ENCODE data around the gene CEP63.

The CEP63 gene

GRCh38 chr3:134447351-134447750, 38.5 kb upstream of the CEP63 start:
- no peak overlapping the region for H3K27ac ChIP-seq
- TF ChIP-seq CTCF (conservative IDR thresholded peaks at IDR 0.05): no peak

GRCh38 chr3:134448664-134449063, 37.2 kb upstream of the CEP63 start:
- no peak for TF ChIP-seq CTCF (conservative IDR thresholded peaks at IDR 0.05)
- H3K27ac ChIP-seq: no peak overlapping the region

DNA sequence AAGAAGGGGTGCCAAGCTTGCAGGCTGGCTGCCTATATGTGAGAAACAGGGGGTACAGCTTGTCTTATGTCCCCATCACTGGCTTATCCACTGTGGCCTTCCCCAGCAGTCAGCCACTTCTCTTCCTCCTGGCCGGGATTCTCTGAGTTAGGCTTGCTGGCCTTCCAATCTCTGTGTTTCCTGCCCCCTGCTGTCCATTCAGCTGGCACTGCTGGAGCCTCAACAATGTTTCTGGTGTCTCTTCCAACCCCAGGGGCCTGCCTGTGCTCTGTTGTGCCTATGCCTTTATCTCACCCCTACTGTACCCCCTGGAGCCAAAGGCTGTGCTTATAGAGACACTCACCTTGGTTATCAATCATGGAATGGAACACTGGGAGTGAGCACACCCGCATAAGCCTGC, 36.6 kb upstream of the CEP63 start:
- TF ChIP-seq CTCF (conservative IDR thresholded peaks at IDR 0.05): no peak; the same call in 1 of the 2 replicates
- H3K27ac ChIP-seq: no peak overlapping the region

DNA sequence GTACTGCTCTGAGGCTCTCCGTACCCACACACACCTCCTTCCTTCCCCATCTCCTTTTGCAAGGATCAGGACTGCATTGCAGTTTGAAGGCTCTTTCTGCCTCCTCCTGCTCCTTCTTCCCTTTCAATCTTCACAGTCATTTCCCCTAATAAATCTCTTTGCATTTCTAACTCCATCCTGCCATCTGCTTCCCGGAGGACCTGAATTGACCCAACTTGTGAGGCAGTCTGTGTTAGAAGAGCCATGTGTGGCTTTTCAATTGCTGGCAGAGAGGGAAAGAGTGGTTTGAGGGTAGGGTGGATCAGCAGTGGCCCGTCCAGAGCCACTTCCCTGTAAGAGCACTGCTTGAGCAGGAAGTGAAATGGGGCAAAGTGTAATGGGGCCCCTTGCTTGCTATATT, 35.9 kb upstream of the CEP63 start:
- H3K27ac ChIP-seq: no peak overlapping the region
- TF ChIP-seq CTCF (conservative IDR thresholded peaks at IDR 0.05): no peak

DNA sequence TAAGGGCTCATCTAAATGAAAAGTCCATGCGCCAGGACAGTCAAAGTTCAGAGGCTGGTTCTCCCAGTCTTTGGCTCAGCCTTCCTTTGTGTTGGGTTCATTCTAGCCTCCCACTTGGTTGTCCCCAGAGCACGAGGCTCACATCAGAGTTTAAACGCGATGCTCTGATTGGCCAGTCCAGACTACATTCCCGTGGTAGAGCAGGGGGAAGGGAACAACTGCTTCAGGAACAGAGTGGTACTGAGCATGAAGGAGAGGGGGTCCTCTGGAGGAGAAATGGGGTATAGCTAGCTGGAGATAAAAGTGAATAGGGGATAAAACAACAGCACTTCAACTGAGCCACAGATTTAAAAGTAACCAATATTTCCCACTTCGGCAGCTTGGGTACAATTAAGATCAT, 32.2 kb upstream of the CEP63 start:
- no peak for TF ChIP-seq CTCF (conservative IDR thresholded peaks at IDR 0.05)
- no peak overlapping the region for H3K27ac ChIP-seq

- no peak overlapping the region for H3K27ac ChIP-seq
- no peak for TF ChIP-seq CTCF (conservative IDR thresholded peaks at IDR 0.05)
Measured at GRCh38 chr3:134457376-134458074, 28.3 kb upstream of the CEP63 start.

DNA sequence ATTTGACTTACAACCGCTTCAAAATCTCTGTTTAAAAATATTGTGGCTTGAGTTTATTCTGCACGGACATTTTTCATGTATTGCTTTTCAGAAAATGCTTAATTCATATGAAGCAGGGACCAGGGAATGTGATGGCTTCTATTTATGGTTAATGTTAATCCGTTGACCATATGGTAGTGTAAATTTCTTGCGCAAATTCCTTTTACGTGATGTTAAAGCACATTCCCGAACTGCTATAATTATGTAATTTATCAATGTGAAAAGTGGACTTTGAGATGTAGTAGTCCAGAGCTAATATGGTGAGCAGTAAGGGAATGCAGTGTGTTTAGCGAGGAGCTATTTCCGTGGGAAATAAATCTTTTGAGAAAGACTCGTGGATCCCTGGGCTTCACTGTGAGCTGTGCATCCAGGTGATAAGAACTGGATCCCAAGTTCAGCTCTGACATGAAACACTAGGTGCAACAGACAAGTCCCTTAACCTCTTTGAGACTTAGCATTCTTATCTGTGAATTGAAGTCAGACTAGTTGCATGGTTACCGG, 27.4 kb upstream of the CEP63 start:
- TF ChIP-seq CTCF (conservative IDR thresholded peaks at IDR 0.05): no peak
- H3K27ac ChIP-seq: no peak overlapping the region

All from VCaP (cell line).